Measurements from ENCODE around the gene MTMR1. TPM values are rescaled to one million over a fixed set of nuclear protein-coding genes. Genes with fewer than 3 reads are reported as not detected.
A peak's percentile ranks its signal among the peaks of the same experiment; 100 is the strongest.

MTMR1 gene
- total and polyA plus RNA-seq, 3 experiments from 2014 or later = 30.9 to 39.7 (median 38.2) TPM

- no peak overlapping the region for H3K4me3 ChIP-seq (ENCODE audit: low read length)
- H3K4me1 ChIP-seq (ENCODE audit: insufficient read depth, low read length) = no peaks in the 10 kb centered on the region
- Mint-ChIP-seq H3K4me1 (no peaks in the 10 kb centered on the region), H3K36me3 (peaks cover 0 to 23% (median 0%) of the 10 kb centered on the region in 3 donors), H3K27ac (no peak overlapping the region), H3K4me3 (no peak overlapping the region), H3K9me3 (no peaks in the 10 kb centered on the region), H3K27me3 (peaks cover 0 to 2% of the 10 kb centered on the region in 2 donors)
- H3K27ac ChIP-seq (ENCODE audit: low read depth, low read length) = no peak overlapping the region
- no peaks in the 10 kb centered on the region for H3K36me3 ChIP-seq (ENCODE audit: insufficient read depth, low read length)
- ChIA-PET CTCF (interaction anchor here (0.7 to 6.4 kb wide), 2 partner anchors 306 to 308 kb away, joined by 3 to 72 read pairs; no protein-coding TSS in a partner anchor), POLR2A (no interaction called here)
- no peak for DNase-seq
- no peaks in the 10 kb centered on the region for H3K9me3 ChIP-seq (ENCODE audit: low read length)
- H3K27me3 ChIP-seq (ENCODE audit: insufficient read depth, low read length, poor library complexity, severe bottlenecking) = no peaks in the 10 kb centered on the region
Measured at GRCh38 chrX:150775569-150776350, 82.6 kb downstream of the MTMR1 start.

- Histone ChIP-seq H3K27ac (ENCODE audit: low read depth, low read length) (no peak overlapping the region), H3K27me3 (ENCODE audit: insufficient read depth, low read length, poor library complexity, severe bottlenecking) (no peaks in the 10 kb centered on the region), H3K4me3 (ENCODE audit: low read length) (no peak overlapping the region), H3K36me3 (ENCODE audit: insufficient read depth, low read length) (no peaks in the 10 kb centered on the region), H3K9me3 (ENCODE audit: low read length) (no peaks in the 10 kb centered on the region), H3K4me1 (ENCODE audit: insufficient read depth, low read length) (no peaks in the 10 kb centered on the region)
- Mint-ChIP-seq H3K27ac (peak overlapping the region in 1 of 8 donors; percentile 61), H3K36me3 (peaks cover 0 to 23% (median 0%) of the 10 kb centered on the region in 3 donors), H3K4me3 (no peak overlapping the region), H3K9me3 (no peaks in the 10 kb centered on the region), H3K4me1 (no peaks in the 10 kb centered on the region), H3K27me3 (peaks cover 0 to 2% of the 10 kb centered on the region in 2 donors)
- DNase-seq = no peak
- CTCF ChIA-PET = interaction anchor here (1.4 kb wide), 1 partner anchor 305 kb away, joined by 5 read pairs; no protein-coding TSS in a partner anchor
- POLR2A ChIA-PET = no interaction called here
Measured at GRCh38 chrX:150777328-150777992, 84.3 kb downstream of the MTMR1 start.

DNA sequence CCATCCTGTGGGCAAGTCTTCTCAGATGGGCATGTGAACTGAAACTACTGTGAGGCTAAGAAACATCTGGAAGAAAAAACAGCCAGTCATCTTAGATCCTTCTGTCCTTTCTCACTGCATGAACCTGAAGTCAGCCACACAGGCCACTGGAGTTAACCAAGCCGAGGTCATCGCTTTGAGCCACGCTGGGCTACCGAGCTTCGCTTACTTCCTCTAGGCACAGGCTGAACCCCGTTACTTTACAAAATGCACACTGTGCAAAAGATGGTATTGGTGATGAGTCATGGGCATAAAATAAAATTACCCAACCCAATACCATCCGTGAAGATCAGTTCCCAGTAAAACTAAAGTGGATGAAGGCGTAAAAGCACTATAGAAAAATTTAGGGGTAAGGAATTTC is 86.2 kb downstream of the MTMR1 start:
- Mint-ChIP-seq H3K27ac (no peak overlapping the region), H3K27me3 (peaks cover 0 to 2% of the 10 kb centered on the region in 2 donors), H3K9me3 (no peaks in the 10 kb centered on the region), H3K36me3 (peaks cover 0 to 23% (median 0%) of the 10 kb centered on the region in 3 donors), H3K4me1 (no peaks in the 10 kb centered on the region), H3K4me3 (no peak overlapping the region)
- no peak overlapping the region for H3K27ac ChIP-seq (ENCODE audit: low read depth, low read length)
- no peak overlapping the region for H3K4me3 ChIP-seq (ENCODE audit: low read length)
- DNase-seq = no peak
- H3K9me3 ChIP-seq (ENCODE audit: low read length) = no peaks in the 10 kb centered on the region
- CTCF ChIA-PET = no interaction called here
- H3K4me1 ChIP-seq (ENCODE audit: insufficient read depth, low read length) = no peaks in the 10 kb centered on the region
- H3K36me3 ChIP-seq (ENCODE audit: insufficient read depth, low read length) = no peaks in the 10 kb centered on the region
- no peaks in the 10 kb centered on the region for H3K27me3 ChIP-seq (ENCODE audit: insufficient read depth, low read length, poor library complexity, severe bottlenecking)
- POLR2A ChIA-PET = no interaction called here

GRCh38 chrX:150781677-150782076 is 88.5 kb downstream of the MTMR1 start:
- no peak for DNase-seq
- Histone ChIP-seq H3K4me3 (ENCODE audit: low read length) (no peak overlapping the region), H3K4me1 (ENCODE audit: insufficient read depth, low read length) (no peaks in the 10 kb centered on the region), H3K27ac (ENCODE audit: low read depth, low read length) (no peak overlapping the region), H3K27me3 (ENCODE audit: insufficient read depth, low read length, poor library complexity, severe bottlenecking) (no peaks in the 10 kb centered on the region), H3K36me3 (ENCODE audit: insufficient read depth, low read length) (no peaks in the 10 kb centered on the region), H3K9me3 (ENCODE audit: low read length) (no peaks in the 10 kb centered on the region)
- H3K27me3 Mint-ChIP-seq = no peaks in the 10 kb centered on the region
- no peaks in the 10 kb centered on the region for H3K9me3 Mint-ChIP-seq
- no peaks in the 10 kb centered on the region for H3K4me1 Mint-ChIP-seq
- H3K27ac Mint-ChIP-seq = no peak overlapping the region
- no peak overlapping the region for H3K4me3 Mint-ChIP-seq
- ChIA-PET POLR2A (no interaction called here), CTCF (interaction anchor here (2.0 kb wide), 1 partner anchor 9 kb away, joined by 7 read pairs; no protein-coding TSS in a partner anchor)
- peaks cover 0 to 11% (median 0%) of the 10 kb centered on the region in 3 donors for H3K36me3 Mint-ChIP-seq

GRCh38 chrX:150790021-150790420 is 96.8 kb downstream of the MTMR1 start:
- no peak overlapping the region for H3K4me3 Mint-ChIP-seq
- no peak overlapping the region for H3K27ac Mint-ChIP-seq
- no peak for DNase-seq
- Histone ChIP-seq H3K4me3 (ENCODE audit: low read length) (no peak overlapping the region), H3K9me3 (ENCODE audit: low read length) (no peaks in the 10 kb centered on the region), H3K27me3 (ENCODE audit: insufficient read depth, low read length, poor library complexity, severe bottlenecking) (no peaks in the 10 kb centered on the region), H3K4me1 (ENCODE audit: insufficient read depth, low read length) (no peaks in the 10 kb centered on the region), H3K27ac (ENCODE audit: low read depth, low read length) (no peak overlapping the region), H3K36me3 (ENCODE audit: insufficient read depth, low read length) (no peaks in the 10 kb centered on the region)
- H3K27me3 Mint-ChIP-seq = peaks cover 0 to 5% of the 10 kb centered on the region in 2 donors
- ChIA-PET POLR2A (no interaction called here), CTCF (no interaction called here)
- peaks cover 0 to 4% (median 0%) of the 10 kb centered on the region in 5 donors for H3K9me3 Mint-ChIP-seq
- no peaks in the 10 kb centered on the region for H3K4me1 Mint-ChIP-seq
- H3K36me3 Mint-ChIP-seq = peaks cover 10 to 67% (median 26%) of the 10 kb centered on the region in 3 donors

DNA sequence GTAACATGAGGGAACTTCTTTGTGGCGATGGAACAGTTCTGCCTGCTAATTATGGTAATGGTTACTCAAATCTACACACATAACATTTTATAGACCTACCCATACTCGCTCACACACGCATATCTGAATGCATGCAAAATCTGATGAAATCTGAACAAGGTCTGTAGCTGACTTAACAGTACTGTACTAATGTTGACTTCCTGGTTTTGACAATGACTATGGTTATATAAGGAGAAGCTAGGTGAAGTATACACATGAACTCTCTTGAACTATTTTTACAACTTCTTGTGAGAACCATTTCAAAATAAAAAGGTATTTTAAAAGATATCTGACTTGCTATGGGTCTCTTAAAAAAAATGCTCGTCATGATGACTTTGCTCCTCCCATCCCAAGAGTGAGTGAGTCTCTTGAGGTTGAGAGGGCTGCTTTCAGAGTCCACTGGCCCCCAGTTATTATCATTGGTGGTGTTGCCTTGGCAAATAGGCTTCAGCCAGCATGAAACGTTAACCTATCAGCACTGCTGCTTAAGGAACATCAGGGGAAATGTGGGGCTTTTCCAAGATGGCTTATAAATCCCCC is 99.8 kb downstream of the MTMR1 start:
- H3K27ac ChIP-seq (ENCODE audit: low read depth, low read length) = no peak overlapping the region
- H3K4me3 ChIP-seq (ENCODE audit: low read length) = no peak overlapping the region
- no peaks in the 10 kb centered on the region for H3K27me3 ChIP-seq (ENCODE audit: insufficient read depth, low read length, poor library complexity, severe bottlenecking)
- no peak for DNase-seq
- H3K4me1 ChIP-seq (ENCODE audit: insufficient read depth, low read length) = no peaks in the 10 kb centered on the region
- peaks cover 8 to 67% (median 22%) of the 10 kb centered on the region in 3 donors for H3K36me3 Mint-ChIP-seq
- H3K4me3 Mint-ChIP-seq = no peak overlapping the region
- H3K9me3 Mint-ChIP-seq = peaks cover 0 to 4% (median 0%) of the 10 kb centered on the region in 5 donors
- H3K9me3 ChIP-seq (ENCODE audit: low read length) = no peaks in the 10 kb centered on the region
- H3K27me3 Mint-ChIP-seq = peaks cover 0 to 5% of the 10 kb centered on the region in 2 donors
- H3K4me1 Mint-ChIP-seq = no peaks in the 10 kb centered on the region
- ChIA-PET POLR2A (no interaction called here), CTCF (no interaction called here)
- no peaks in the 10 kb centered on the region for H3K36me3 ChIP-seq (ENCODE audit: insufficient read depth, low read length)
- no peak overlapping the region for H3K27ac Mint-ChIP-seq

DNA sequence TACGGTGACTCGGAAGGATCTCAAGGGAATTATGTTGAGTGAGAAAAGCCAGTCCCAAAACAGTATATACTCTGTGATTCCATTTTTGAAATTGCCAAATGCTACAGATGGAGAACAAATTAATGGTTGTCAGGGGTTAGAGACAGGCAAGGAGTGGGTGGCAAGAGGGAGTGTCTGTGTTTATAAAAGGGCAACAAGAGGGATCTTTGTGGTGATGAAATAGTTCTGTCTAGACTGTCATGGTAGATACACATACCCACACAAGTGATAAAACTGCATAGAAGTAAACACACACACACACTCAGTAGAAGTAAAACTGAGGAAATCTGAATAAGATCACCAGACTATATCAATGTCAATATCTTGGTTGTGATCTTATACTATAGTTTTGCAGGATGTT is 112.5 kb downstream of the MTMR1 start:
- Mint-ChIP-seq H3K27me3 (peaks cover 0 to 1% of the 10 kb centered on the region in 2 donors), H3K4me1 (no peaks in the 10 kb centered on the region), H3K36me3 (peaks cover 2 to 24% (median 4%) of the 10 kb centered on the region in 3 donors), H3K9me3 (no peaks in the 10 kb centered on the region), H3K4me3 (no peak overlapping the region), H3K27ac (peak overlapping the region in 1 of 8 donors; percentile 41)
- CTCF ChIA-PET = no interaction called here
- Histone ChIP-seq H3K27me3 (ENCODE audit: insufficient read depth, low read length, poor library complexity, severe bottlenecking) (no peaks in the 10 kb centered on the region), H3K4me1 (ENCODE audit: insufficient read depth, low read length) (no peaks in the 10 kb centered on the region), H3K27ac (ENCODE audit: low read depth, low read length) (no peak overlapping the region), H3K4me3 (ENCODE audit: low read length) (no peak overlapping the region), H3K36me3 (ENCODE audit: insufficient read depth, low read length) (no peaks in the 10 kb centered on the region), H3K9me3 (ENCODE audit: low read length) (no peaks in the 10 kb centered on the region)
- no peak for DNase-seq
- POLR2A ChIA-PET = no interaction called here

DNA sequence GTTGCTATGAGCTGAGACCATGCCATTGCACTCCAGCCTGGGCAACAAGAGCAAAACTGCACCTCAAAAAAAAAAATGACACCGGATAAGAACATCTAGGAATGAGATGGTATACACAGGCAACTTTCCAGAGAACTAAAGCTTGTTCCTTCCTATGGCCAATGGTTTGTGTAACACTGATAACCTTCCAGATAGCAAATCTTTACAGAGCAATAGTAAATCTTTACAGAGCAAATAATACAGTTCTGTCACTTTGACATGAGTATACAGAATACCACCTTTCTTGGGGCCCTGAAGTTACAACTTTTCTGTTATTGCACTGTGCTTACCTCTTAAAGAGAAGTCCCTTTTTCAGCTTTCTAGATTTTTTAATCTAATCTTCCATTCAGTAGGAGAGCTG is 113.6 kb downstream of the MTMR1 start:
- H3K4me1 Mint-ChIP-seq = no peaks in the 10 kb centered on the region
- H3K36me3 Mint-ChIP-seq = peaks cover 2 to 19% (median 4%) of the 10 kb centered on the region in 3 donors
- no peak for DNase-seq
- no peak overlapping the region for H3K27ac ChIP-seq (ENCODE audit: low read depth, low read length)
- H3K27ac Mint-ChIP-seq = no peak overlapping the region
- H3K4me3 ChIP-seq (ENCODE audit: low read length) = no peak overlapping the region
- CTCF ChIA-PET = no interaction called here
- no peaks in the 10 kb centered on the region for H3K27me3 ChIP-seq (ENCODE audit: insufficient read depth, low read length, poor library complexity, severe bottlenecking)
- peaks cover 0 to 1% of the 10 kb centered on the region in 2 donors for H3K27me3 Mint-ChIP-seq
- no peaks in the 10 kb centered on the region for H3K36me3 ChIP-seq (ENCODE audit: insufficient read depth, low read length)
- no peaks in the 10 kb centered on the region for H3K9me3 Mint-ChIP-seq
- H3K4me3 Mint-ChIP-seq = no peak overlapping the region
- POLR2A ChIA-PET = no interaction called here
- no peaks in the 10 kb centered on the region for H3K9me3 ChIP-seq (ENCODE audit: low read length)
- H3K4me1 ChIP-seq (ENCODE audit: insufficient read depth, low read length) = no peaks in the 10 kb centered on the region

Measured in CD8-positive, alpha-beta memory T cell (primary cell).